Stimulated activated CD8-positive, alpha-beta memory T cell treated with anti-CD3 and anti-CD28 coated beads, Interleukin-15, amount 100 ng/mL, for 48 hours (primary cell): ENCODE measurements around the gene KIN.
"Not testable (repeated sequence)": the region's sequence is repeated elsewhere in the genome, so short reads cannot be mapped to it uniquely, and the experiment has no call there.

ENCODE experiments used
- DNase-seq, 2 donors: peaks; one replicate each; pipeline ENCODE4 v3.0.0-alpha.2; 2020; ENCODE audit warnings: low read depth in 2 of 2

KIN gene, protein sequence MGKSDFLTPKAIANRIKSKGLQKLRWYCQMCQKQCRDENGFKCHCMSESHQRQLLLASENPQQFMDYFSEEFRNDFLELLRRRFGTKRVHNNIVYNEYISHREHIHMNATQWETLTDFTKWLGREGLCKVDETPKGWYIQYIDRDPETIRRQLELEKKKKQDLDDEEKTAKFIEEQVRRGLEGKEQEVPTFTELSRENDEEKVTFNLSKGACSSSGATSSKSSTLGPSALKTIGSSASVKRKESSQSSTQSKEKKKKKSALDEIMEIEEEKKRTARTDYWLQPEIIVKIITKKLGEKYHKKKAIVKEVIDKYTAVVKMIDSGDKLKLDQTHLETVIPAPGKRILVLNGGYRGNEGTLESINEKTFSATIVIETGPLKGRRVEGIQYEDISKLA

GRCh38 chr10:7787857-7788638 lies at the start of gene KIN, which contains the start of gene ATP5F1C:
Gene KIN, minus strand, starts transcription at chr10:7787993. Its CDS starts 60 bp downstream, at chr10:7787933.
Gene ATP5F1C, plus strand, starts transcription at chr10:7788177. Its CDS starts 31 bp downstream, at chr10:7788208.
- peak; percentile 94 to 97 for DNase-seq

DNA sequence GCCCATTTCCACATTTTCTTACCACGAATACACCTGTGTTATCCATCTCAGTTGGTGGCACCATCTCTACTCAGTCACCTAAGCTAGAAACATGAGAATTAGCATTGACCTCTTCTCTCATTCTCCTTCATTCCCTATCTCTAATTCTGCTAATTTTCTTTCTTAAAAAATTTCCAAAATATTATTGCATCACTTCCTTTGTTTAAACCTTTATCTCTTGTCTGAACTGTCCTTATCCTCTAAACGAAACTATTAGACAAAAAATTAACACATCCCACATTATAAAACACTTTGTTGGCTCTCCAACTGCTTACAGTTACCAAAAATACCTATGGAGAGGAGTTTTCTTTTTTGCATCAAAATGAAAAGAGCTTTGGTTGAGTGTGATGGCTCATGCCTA lies 48.8 kb upstream of the KIN start:
- DNase-seq: no peak

DNA sequence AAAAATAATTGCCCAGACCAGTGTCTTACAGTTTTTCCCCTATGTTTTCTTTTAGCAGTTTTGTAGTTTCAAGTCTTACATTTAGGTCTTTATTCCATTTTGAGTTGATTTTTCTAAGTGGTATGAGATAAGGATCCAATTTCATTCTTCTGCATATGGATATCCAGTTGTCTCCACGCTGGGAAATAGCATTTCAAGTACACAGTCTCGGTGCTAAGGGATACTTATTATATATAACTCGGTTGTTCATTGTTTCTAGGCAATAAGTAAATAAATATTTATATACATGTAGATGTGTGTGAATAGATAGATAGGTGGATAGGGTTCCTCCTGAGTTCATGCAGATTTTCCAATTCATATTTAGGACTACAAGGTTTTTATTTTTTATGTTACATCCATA lies 46.5 kb upstream of the KIN start:
- DNase-seq: no peak

DNA sequence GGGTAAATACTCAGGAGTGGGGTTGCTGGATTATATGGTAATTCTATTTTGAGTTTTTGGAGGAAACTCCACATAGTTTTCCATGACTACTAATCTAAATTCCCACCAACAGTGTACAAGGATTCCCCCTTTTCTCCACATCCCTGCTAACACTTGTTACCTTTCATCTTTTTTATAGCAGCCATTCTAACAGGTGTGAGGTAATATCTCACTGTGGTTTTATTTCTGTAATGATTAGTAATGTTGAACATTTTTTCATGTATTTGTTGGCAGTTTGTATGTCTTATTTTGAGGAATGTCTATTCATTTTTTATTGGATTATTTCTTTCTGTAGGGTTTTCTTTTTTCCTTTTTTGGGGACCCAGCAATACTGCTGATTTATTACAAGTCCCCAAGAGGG lies 45.4 kb upstream of the KIN start:
- no peak for DNase-seq

GRCh38 chr10:7832060-7832459 lies 44.3 kb upstream of the KIN start:
- no peak for DNase-seq

DNA sequence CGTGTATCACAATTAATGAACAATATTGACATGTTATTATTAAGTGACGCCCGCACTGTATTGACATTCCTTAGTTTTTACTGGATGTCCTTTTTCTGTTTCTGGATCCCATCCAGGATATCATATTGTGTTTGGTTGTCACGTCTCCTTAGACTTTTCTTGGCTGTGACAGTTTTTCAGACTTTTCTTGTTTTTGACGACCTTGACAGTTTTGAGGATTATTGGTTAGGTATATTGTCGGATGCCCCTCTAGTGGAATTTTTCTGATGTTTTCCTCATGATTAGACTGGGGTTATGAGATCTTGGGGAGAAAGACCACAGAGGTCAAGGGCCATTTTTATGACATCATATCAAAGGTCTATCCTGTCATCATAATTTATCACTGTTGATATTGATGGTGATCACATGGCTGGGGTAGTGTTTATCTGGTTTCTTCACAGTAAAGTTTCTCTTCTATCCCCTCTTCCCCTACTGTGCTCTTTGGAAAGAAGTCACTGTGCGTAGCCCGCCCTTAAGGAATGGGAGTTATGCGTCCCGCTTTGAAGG lies 41.6 kb upstream of the KIN start:
- no peak for DNase-seq

DNA sequence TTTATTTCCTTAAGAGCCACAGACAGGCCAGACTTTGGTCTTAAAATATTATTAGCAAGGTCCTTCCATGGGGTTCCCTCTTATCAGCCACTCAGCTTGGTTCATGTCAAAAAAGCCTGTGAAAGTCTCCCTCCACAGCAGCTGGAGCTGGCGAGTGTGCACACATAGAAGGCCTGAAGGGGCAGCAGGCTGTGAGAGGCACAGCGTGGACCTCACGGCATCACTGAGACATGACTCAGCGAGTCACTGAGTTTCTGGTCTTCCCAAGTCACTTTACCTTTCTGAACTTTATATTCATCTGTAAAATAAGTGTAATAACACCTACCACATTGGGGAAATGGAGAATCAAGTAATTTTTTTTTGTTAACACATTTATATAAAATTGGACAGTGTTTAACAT lies 39.2 kb upstream of the KIN start:
- no peak for DNase-seq

GRCh38 chr10:7824251-7824650 lies 36.5 kb upstream of the KIN start:
- DNase-seq: no peak

DNA sequence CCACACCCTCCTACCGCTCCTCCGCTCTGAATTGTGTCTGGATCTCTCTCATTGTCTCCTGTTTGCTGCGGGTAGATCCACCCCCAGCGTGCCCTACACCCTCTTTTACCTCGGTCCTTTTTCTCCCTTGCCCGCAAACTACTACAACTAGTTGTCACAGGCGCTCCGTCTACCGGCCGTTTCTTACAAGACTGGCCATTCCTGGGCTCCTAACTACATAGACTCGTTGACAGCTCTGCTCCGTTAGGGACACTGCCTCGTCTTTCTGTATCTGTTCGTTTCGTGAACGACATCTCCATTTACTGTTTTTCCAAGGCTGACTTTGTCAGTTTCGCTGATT lies 31.3 kb upstream of the KIN start:
- peak in 1 of 2 donors; percentile 1 for DNase-seq

DNA sequence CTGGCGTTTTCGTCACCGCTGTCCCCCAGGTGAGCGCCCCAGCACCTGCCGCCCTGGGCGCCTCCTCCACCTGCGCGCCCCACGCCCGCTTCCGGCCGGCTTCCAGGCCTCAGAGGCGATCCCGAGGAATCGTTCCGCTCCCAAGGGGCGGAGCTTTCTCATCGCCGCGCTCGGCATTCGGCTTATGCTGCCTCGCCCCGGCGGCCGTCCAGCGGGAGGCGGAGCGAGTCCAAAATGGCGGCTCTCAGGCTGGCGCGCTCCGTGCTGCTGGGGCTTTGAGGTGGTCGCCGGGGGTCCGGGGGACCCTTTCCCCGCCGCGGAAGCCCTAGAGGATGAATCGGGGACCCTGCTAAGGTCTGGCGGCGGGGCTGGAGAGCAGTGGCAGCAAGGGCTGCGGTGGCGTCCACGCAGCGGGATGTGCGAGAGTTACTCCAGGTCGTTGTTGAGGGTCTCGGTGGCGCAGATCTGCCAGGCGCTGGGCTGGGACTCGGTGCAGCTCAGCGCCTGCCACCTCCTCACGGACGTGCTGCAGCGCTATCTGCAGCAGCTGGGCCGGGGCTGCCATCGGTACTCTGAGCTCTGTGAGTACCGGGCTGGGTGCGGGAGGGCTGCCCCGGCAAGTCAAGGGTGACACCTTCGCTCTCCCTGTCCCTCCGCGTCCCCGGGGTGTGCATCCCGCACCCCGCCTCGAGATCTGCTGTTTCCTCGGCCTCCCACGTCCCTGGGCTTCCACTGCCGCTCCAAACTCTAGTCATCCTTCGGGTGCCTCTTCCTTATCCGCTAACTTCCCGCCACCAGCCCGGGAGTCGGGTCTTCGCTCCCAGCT lies 30.7 kb upstream of the KIN start, which contains the start of gene TAF3:
Gene TAF3 (plus strand): TSS at position 211 of the 826 bp plus-strand sequence. CDS start 205 bp downstream, at position 416.
- DNase-seq: peak; percentile 85 to 90

GRCh38 chr10:7817984-7818294 lies 30.1 kb upstream of the KIN start:
- DNase-seq: no peak

DNA sequence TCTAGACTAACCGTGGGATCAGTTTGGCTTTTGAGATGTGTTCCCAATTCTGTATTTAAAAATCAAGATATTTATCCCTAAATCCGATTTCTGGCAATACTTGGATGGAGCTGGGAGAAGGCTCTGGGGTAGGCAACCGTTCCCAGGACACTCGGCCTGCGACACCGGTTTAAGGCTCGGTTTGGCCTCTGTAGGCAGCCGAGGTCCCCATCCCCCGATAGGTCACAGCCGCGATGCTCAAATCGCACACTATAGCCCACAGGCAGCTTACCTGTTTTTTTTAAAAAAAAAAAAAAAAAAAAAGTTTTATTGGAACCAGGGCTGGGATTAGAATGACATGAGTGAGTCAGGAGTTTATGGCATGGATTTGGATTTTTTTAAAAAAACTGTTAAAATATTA lies 29.8 kb upstream of the KIN start:
- DNase-seq: no peak

- DNase-seq: no peak
These were observed 25.7 kb upstream of the KIN start for GRCh38 chr10:7813481-7813880.

DNA sequence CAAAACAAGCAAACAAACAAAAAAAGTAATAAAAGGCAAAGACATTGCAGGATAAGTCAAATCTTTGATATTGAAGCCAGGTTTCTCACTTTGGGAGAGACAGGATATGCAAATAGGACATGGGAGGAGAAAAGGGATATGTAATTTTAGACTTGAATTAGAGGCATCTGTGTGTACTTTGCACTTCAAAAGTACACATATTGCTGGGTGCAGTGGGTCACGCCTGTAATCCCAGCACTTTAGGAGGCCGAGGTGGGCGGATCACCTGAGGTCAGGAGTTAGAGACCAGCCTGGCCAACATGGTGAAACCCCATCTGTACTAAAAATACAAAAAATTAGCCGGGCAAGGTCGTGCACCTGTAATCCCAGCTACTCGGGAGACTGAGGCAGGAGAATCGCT lies 23.9 kb upstream of the KIN start:
- not testable (repeated sequence) for DNase-seq

DNA sequence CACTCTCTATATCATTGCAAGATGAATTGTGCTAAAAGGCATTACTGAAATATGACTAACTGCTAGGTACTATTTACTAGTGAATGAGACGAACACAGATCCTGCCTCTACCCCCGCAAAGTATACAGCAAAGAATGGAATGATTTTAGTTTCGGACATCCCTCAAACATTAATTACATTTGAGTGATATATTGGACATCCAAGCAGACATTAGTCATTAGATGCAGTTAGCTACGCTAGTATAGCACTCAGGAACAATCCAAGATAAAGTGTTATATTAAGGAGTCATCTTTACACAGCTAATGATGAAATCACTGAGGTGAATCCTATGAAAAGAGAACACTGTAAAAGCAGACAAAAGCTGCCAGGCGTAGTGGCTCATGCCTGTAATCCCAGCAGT lies 23.2 kb upstream of the KIN start:
- DNase-seq: no peak

DNA sequence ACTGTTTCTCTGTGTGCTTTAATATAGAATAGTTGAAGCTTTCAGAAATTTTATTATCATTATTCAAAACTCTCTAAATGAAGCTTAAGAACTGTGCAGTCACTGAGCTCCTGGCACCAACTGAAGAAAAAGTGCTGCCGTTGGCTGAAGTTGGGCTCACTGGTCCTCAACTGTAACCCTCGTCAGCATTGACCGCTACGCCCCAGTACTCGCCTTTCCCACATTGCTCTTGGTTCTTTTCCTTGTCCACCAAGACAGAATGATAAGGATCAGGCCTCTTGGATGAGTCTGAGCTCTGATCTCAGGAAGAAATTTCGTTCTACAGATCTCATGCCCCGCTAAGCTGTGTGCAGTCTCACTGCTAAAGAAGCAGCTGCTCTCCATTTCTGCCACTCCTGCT lies 22.6 kb upstream of the KIN start:
- DNase-seq: no peak

DNA sequence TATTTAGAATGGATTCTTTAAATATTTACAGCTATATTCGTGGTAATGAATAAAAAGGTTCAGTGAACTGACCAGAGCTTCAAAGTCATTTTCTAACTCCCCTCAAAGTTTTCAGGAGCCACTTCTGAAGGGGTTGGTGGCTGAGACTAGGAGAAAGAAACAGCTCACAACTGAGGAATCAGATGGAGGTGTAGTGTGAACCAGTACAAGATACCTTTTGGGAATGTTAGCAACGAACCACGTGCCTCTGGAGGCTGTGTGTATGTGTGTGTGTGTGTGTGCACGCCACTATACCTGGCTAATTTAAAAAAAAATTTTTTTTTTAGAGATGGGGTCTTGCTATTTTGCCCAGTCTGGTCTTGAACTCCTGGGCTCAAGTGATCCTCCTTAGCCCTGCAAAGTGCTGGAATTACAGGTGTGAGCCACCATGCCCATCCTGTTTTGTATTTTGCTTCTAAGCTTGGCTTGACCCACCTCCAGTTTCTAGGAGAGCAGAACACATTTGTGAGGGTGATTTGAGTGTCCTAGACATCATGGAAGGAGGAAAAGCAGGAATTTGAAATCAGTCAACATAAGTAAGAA lies 21.0 kb upstream of the KIN start:
- DNase-seq: no peak

DNA sequence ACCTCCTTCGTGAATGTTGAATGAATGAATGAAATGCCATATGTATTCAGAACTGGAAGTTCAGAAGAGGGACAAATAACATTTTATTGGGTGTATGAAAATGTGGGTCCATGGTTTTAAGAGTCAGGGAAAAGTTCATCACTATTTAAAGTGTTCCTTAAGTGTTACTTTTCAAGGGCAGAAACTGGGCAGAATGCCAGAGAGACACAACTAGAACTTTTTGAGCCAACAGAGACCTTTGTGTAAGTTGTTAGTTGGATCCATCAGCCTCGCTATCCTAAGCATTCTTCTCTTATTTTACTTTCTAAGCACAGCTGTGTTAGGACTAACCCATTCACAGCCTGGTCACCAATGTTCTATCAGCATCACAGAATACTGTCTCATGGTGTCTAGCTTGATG lies 16.9 kb upstream of the KIN start:
- DNase-seq: no peak

DNA sequence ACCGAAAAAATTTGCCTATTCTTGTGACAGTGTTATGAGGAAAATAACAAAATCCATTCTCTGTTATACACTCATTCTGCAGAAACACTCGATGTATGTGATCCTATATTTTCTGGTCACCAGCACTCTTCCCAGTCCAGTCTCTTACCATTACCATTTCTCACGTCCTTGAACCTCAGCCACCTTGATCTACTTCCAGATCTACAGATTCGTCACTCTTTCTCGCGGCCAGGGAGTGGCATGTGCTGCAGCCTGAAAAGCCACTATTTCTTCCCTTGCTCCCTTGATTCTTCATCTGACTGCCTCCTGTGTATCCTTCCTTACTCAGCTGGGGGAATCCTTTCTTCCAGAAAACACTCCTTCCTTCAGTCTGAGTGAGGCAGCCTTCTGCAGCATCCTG lies 16.4 kb upstream of the KIN start:
- no peak for DNase-seq

- DNase-seq: no peak
These were observed 14.8 kb upstream of the KIN start for GRCh38 chr10:7802606-7803005.

- DNase-seq: no peak
These were observed 9.8 kb upstream of the KIN start for GRCh38 chr10:7797582-7797981.

- DNase-seq: no peak
These were observed 7.8 kb upstream of the KIN start for GRCh38 chr10:7795605-7796004.
